SK-N-MC (cell line): Measurements from ENCODE around the gene GIPC3.
"Not testable (repeated sequence)": the region's sequence is repeated elsewhere in the genome, so short reads cannot be mapped to it uniquely, and the experiment has no call there.

ENCODE experiments used
- EZH2 ChIP-seq: fragments of 200-600 bp; sonication (generic); IDR thresholded peaks from one replicate; pipeline ENCODE4 v1.6.1; 2017; ENCODE audit warnings: antibody characterized with exemption
- POLR2AphosphoS5 ChIP-seq: IDR thresholded peaks from 2 replicates; pipeline ENCODE4 v1.6.1; 2012; ENCODE audit warnings: mild to moderate bottlenecking, low read depth, low read length, borderline replicate concordance

- not testable (repeated sequence) for TF ChIP-seq EZH2, POLR2AphosphoS5
Measured at GRCh38 chr19:3628766-3629165, 43.5 kb downstream of the GIPC3 start.
